Measurements from ENCODE around the gene CEMIP2.

DNA sequence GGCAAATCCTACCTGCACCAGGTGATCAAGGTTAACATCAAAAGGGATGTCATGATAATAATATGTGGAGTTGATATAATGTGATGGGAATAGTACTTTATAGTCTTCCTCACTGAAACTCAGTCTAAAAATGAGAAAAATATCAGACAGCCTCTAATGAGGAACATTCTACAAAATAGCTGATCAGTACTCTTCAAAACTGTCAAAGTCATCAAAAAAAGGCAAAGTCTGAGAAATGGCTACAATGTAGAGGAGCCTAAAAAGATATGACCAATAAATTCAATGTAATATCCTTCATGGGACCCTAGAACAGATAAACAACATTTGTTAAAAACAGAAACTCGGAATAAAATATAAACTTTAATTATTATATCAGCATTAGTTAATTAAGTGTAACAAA lies 95.7 kb downstream of the CEMIP2 start:
- TF ChIP-seq POLR2A (IDR thresholded peaks at IDR 0.05; ENCODE audit: low read length) (no peak), GATA1 (IDR thresholded peaks at IDR 0.05; ENCODE audit: low read depth, low read length) (no peak)

Data from erythroblast (primary cell).